IPS-NIHi7 (cell line): ENCODE measurements around the gene MEG3.

Source experiments
- DNase-seq: peaks from one replicate; pipeline ENCODE4 v3.0.0; 2012; ENCODE audit warnings: mixed read lengths; ENCODE audit errors: extremely low spot score

The MEG3 gene

GRCh38 chr14:100881211-100882025, 55.5 kb downstream of the MEG3 start:
- DNase-seq, result no peak

- DNase-seq, result no peak
Observed at GRCh38 chr14:100882026-100882967, 56.4 kb downstream of the MEG3 start.

GRCh38 chr14:100882991-100883788, 57.3 kb downstream of the MEG3 start:
- DNase-seq, result no peak

- DNase-seq, result no peak
Observed at GRCh38 chr14:100883789-100884101, 57.8 kb downstream of the MEG3 start.

GRCh38 chr14:100884456-100884855, 58.5 kb downstream of the MEG3 start:
- no peak for DNase-seq

- no peak for DNase-seq
Observed at GRCh38 chr14:100885196-100885595, 59.3 kb downstream of the MEG3 start.

GRCh38 chr14:100885617-100886016, 59.7 kb downstream of the MEG3 start:
- DNase-seq, result no peak

GRCh38 chr14:100887728-100888335, 61.9 kb downstream of the MEG3 start:
- no peak for DNase-seq

GRCh38 chr14:100888789-100889315, 62.9 kb downstream of the MEG3 start:
- no peak for DNase-seq

- DNase-seq, result no peak
Observed at GRCh38 chr14:100889641-100890040, 63.7 kb downstream of the MEG3 start.

- no peak for DNase-seq
Observed at GRCh38 chr14:100890061-100890850, 64.3 kb downstream of the MEG3 start.

GRCh38 chr14:100891051-100891450, 65.1 kb downstream of the MEG3 start:
- no peak for DNase-seq

- DNase-seq, result no peak
Observed at GRCh38 chr14:100891501-100892445, 65.9 kb downstream of the MEG3 start.

GRCh38 chr14:100892496-100893227, 66.7 kb downstream of the MEG3 start:
- DNase-seq, result no peak

- DNase-seq, result no peak
Observed at GRCh38 chr14:100893228-100893601, 67.3 kb downstream of the MEG3 start.

- DNase-seq, result no peak
Observed at GRCh38 chr14:100893760-100894159, 67.8 kb downstream of the MEG3 start.

GRCh38 chr14:100894416-100894815, 68.5 kb downstream of the MEG3 start:
- no peak for DNase-seq

- no peak for DNase-seq
Observed at GRCh38 chr14:100895411-100895810, 69.5 kb downstream of the MEG3 start.
